CD4-positive, alpha-beta T cell treated with Interleukin-6 at 100 ng/mL for 8 hours (primary cell): ENCODE data around the gene SPG11.
A peak's percentile ranks its signal among the peaks of the same experiment; 100 is the strongest.

Experiments
- DNase-seq: peaks from one replicate; pipeline ENCODE4 v3.0.0-alpha.2; 2020; ENCODE audit warnings: mixed read lengths, low spot score

The SPG11 gene

GRCh38 chr15:44620081-44620480, 43.4 kb downstream of the SPG11 start:
- DNase-seq = no peak

- no peak for DNase-seq
These were observed 46.5 kb downstream of the SPG11 start for GRCh38 chr15:44616974-44617373.

GRCh38 chr15:44606740-44607139, 56.7 kb downstream of the SPG11 start:
- DNase-seq = no peak

GRCh38 chr15:44603126-44603525, 60.3 kb downstream of the SPG11 start:
- no peak for DNase-seq

- no peak for DNase-seq
These were observed 64.6 kb downstream of the SPG11 start for GRCh38 chr15:44598892-44599291.

- no peak for DNase-seq
These were observed 65.4 kb downstream of the SPG11 start for GRCh38 chr15:44598066-44598465.

GRCh38 chr15:44596511-44597010, 66.9 kb downstream of the SPG11 start:
- DNase-seq = no peak

GRCh38 chr15:44595656-44596510, 67.6 kb downstream of the SPG11 start:
- DNase-seq = no peak

GRCh38 chr15:44595246-44595645, 68.2 kb downstream of the SPG11 start:
- DNase-seq = no peak

- peak; percentile 36 for DNase-seq
These were observed 70.3 kb downstream of the SPG11 start for GRCh38 chr15:44593042-44593736.

- no peak for DNase-seq
These were observed 72.1 kb downstream of the SPG11 start for GRCh38 chr15:44591326-44591725.

GRCh38 chr15:44588541-44588940, 74.9 kb downstream of the SPG11 start:
- DNase-seq = no peak

- no peak for DNase-seq
These were observed 77.8 kb downstream of the SPG11 start for GRCh38 chr15:44585633-44586032.

- DNase-seq = peak; percentile 58
These were observed 79.2 kb downstream of the SPG11 start for GRCh38 chr15:44584162-44584749.

- DNase-seq = no peak
These were observed 83.4 kb downstream of the SPG11 start for GRCh38 chr15:44580105-44580504.

GRCh38 chr15:44574734-44575133, 88.7 kb downstream of the SPG11 start:
- DNase-seq = no peak

- DNase-seq = no peak
These were observed 90.1 kb downstream of the SPG11 start for GRCh38 chr15:44573386-44573785.

- DNase-seq = no peak
These were observed 93.1 kb downstream of the SPG11 start for GRCh38 chr15:44570361-44570760.

- no peak for DNase-seq
These were observed 94.1 kb downstream of the SPG11 start for GRCh38 chr15:44569316-44569715.

- DNase-seq = no peak
These were observed 95.1 kb downstream of the SPG11 start for GRCh38 chr15:44568338-44568737.

GRCh38 chr15:44566155-44566540, 97.3 kb downstream of the SPG11 start:
- DNase-seq = no peak

- DNase-seq = no peak
These were observed 97.9 kb downstream of the SPG11 start for GRCh38 chr15:44565387-44566154.
